GM18505 (cell line): ENCODE measurements around the gene MS4A18.
"Not testable (repeated sequence)": the region's sequence is repeated elsewhere in the genome, so short reads cannot be mapped to it uniquely, and the experiment has no call there.

Experiments used
- ATAC-seq: cut with Tn5 transposase; IDR thresholded peaks from one replicate; pipeline ENCODE4 v1.9.1; 2021; ENCODE audit not compliant: unreplicated experiment
- POLR2A ChIP-seq: IDR thresholded peaks from 4 replicates; pipeline ENCODE4 v1.6.1; 2011; ENCODE audit warnings: borderline replicate concordance; ENCODE audit not compliant: insufficient read depth, insufficient read length; ENCODE audit errors: extremely low read depth

The MS4A18 gene

DNA sequence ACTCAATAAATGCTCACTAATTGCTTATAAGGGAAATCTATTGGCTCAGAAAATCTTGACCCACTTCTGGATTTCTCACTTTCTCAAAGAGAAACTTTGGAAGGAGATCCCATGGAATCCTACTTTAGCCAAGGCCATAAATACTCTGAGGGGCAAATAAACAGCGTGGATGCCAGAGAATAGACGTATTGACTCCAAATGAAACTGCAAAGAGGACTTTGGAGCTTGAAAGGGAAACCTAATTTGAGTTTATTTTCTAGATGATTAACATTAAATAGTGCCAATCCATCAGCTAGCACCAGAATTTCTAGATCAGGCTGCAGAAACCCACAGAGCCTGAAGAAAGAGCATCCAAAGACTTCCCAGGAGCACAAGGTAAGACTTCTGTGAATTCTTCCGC is at the start of gene MS4A18:
MS4A18 (plus strand) TSS at position 301 of the 400 bp plus-strand sequence.
- no peak for TF ChIP-seq POLR2A
- no peak for ATAC-seq

GRCh38 chr11:60678231-60678630 is 46.3 kb upstream of the MS4A18 start:
- ATAC-seq, result not testable (repeated sequence)

GRCh38 chr11:60679879-60680278 is 44.6 kb upstream of the MS4A18 start:
- ATAC-seq, result no peak
- TF ChIP-seq POLR2A, result no peak

- no peak for TF ChIP-seq POLR2A
- ATAC-seq, result no peak
Observed at GRCh38 chr11:60680455-60681119, 43.9 kb upstream of the MS4A18 start.

DNA sequence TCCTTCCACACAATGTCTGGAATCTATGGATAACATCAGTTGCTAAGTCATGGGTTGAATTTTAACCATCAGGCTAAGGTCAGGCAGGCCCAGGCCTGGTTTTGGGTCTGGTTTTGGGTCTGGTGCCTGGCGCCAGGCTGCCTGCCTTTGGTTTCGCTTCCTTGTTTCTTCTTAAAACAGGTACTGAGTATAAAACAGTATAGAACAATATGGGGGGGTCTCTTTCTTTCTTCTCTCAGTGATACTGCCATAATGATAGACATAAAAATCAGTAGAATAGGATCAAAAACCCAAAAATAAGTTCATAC is 40.0 kb upstream of the MS4A18 start:
- ATAC-seq, result not testable (repeated sequence)

- no peak for TF ChIP-seq POLR2A
- no peak for ATAC-seq
Observed at GRCh38 chr11:60691661-60692060, 32.9 kb upstream of the MS4A18 start.

DNA sequence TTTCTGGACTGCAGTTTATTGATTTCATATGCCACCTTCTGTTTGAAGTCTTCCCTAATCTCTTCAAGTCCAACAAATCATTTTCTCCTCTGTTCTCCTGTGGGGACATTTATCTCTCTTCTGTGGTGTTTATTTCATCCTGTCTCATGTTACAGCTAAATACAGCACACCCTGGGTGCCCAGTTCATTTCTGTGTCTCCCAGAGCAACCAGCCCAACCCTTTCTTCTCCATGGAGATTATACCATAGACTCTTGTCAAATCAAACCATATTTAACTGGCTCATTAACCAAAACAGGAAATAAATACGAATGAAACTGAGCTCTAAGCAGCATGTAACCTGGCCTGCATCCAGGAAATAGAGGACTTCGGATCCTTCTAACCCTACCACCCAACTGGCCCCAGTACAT is 25.2 kb upstream of the MS4A18 start, which contains the start of gene MS4A8:
MS4A8 (plus strand) TSS at position 329 of the 408 bp plus-strand sequence. CDS start 1,249 bp downstream, outside the sequence.
- TF ChIP-seq POLR2A, result no peak
- no peak for ATAC-seq

DNA sequence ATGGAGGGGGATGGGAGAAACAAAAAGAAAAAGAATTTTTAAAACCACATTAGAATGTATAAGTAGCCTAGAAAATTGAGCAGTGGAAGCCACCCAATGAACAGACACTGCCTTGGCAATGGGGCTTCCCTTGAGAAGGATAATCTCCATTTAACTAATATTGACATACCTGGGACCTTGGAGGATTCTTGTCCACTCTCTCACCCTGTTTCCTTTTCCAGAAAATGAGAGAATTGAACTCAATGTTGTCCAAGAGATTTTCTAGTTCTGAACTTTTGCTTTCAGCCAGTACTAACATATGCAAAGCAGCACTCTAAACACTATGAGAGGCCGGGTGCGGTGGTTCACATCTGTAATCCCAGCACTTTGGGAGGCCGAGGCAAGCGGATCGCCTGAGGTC is 24.6 kb upstream of the MS4A18 start:
- ATAC-seq, result no peak
- no peak for TF ChIP-seq POLR2A

DNA sequence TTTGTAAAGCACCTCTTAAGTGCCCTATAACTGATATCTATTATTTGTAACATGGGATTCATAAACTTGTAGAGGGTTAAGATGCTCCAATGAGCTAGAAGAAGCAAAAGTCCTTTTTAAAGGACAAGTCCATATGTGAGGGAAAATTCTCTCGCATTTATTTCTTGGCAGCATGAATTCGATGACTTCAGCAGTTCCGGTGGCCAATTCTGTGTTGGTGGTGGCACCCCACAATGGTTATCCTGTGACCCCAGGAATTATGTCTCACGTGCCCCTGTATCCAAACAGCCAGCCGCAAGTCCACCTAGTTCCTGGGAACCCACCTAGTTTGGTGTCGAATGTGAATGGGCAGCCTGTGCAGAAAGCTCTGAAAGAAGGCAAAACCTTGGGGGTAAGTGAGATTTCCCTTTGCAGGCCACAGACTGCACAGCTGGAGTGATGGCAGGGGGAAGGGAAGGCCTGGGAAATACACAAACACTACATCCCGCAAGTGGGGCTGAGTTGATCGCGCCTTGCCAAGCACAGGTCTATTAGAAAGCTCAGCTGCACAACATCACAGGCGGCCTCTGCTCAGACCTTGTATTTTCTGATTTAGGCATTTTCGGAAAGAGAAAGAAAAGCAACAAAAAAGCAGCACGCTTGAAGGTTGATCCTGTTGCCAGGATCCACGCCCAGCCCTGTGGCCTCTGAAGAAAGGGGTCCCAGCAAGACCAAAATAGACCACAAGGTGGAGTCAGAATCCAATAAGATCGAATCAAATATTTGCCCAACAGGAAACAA is 23.6 kb upstream of the MS4A18 start:
- ATAC-seq, result no peak
- TF ChIP-seq POLR2A, result no peak

DNA sequence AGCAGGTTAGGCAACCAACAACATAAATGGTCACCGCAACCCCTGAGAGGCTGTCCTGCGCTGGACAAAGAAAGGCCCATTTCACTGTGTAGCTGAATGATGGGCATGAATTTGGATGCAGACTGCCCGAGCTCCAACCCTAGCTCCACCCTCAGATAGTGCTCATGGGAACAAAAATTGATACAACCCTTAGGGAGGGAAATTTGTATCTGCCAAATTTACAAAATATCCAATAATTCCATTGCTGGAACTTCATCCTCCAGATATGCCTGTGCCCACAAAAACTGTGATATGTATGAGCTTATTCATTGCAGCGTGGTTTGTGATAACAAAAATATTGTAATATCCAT is 23.1 kb upstream of the MS4A18 start:
- ATAC-seq, result no peak
- no peak for TF ChIP-seq POLR2A

- no peak for TF ChIP-seq POLR2A
- ATAC-seq, result no peak
Observed at GRCh38 chr11:60703374-60703773, 21.1 kb upstream of the MS4A18 start.

- no peak for ATAC-seq
- TF ChIP-seq POLR2A, result no peak
Observed at GRCh38 chr11:60705895-60706294, 18.6 kb upstream of the MS4A18 start.

DNA sequence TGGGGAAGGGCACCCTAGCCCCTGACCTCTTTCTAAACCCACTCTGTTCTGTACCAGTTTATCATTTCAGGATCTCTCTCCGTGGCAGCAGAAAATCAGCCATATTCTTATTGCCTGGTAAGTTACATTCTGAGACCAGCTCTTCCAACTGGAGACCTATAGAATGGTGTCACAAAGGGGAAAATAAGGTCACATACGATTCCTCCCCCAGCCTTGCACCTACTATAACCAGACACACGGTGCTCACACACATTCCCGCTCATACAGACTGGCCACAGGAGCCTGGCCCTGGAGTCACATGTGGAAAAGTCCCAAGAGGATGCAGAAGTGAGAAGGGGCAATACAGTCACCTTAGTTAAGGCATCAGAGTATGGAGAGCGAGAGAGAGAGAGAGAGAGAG is 17.6 kb upstream of the MS4A18 start:
- ATAC-seq, result no peak
- TF ChIP-seq POLR2A, result no peak

DNA sequence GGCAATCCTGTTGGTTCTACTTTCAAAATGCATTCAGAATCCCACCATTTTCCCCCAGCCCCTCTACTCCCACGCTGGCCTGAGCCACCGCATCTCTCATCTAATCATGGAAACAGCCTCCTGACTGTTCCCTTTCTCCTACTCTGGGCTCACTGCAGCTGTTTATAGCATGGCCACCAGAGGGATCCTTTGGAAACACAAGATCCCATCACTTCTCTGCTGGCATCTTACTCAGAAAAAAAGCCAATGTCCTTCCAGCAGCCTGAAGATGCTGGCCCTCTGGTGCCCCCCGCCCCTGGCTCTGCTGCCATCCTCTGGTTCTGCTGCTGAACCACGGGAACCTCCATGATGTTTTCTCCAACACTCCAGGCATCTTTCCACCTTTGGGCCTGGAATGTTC is 14.0 kb upstream of the MS4A18 start:
- TF ChIP-seq POLR2A, result no peak
- no peak for ATAC-seq
